Fibroblast of skin of left quadriceps (primary cell): ENCODE measurements around the gene SSBP2.

Experiments used
- DNase-seq, 2 experiments: peaks; one replicate each; pipeline ENCODE4 v3.0.0-alpha.2; 2013; ENCODE audit warnings: low read depth in 2 of 2

The SSBP2 gene

DNA sequence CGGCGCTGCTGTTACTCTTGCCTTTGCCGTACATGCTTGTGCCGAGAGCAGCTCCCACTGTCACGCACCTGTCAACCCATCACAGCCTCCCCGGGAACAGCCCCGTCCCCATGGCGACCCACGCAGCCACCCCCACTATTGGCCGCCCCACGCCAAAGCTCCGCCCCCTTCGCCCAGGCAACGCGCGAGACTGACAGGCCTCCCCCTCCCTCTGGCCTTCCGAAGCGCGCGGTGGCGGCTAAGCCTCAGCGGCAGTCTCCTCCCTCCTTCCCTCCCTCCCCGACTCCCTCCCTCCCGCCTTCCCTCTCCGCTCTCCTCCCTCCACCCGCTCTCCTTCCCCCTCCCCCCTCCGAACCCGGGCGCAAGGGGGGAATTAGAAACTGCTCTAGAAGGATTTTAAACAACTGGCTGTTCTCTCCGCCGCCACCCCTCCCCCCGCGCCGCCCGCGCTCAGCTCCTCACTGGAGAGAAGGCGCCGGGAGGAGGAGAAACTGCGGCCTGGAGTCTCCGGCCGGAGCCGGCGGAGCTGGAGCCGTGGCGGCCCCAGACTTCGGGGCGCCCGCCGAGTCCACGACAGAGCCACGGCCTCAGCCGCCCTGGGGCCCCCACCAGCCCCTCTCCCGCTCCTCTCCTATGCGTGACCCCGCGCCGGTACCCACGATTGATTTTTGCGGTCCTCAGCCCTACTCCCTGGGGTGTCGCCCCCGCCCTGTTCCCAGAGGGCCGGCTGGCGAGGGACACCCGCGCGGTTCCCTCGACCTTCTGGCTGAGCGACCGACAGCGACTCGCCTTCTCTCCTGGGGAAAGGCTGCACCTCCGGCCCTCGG, at the start of gene SSBP2:
SSBP2 (minus strand) TSS at position 89 of the 827 bp plus-strand sequence; CDS start at position 34, 55 bp downstream.
- peak; percentile 99 for DNase-seq

DNA sequence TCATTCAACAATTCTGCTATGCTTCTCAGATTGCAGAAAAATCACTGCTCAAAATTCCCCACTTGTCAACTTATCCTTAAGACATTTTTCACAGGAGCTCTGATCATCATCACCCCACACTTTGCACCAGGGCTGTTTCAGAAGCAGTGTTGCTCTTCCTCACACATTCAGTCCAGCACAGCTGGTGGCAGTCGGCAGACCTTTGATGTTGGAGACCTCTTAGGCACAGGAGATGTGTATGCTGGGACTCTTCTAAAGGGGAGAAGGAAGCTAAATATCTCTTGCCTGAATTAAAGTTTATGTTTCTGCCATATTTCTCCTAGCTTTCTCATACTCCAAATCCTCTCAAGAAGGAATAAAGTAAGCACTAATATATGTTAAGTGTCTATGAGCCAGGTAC, 44.8 kb upstream of the SSBP2 start:
- DNase-seq: no peak

DNA sequence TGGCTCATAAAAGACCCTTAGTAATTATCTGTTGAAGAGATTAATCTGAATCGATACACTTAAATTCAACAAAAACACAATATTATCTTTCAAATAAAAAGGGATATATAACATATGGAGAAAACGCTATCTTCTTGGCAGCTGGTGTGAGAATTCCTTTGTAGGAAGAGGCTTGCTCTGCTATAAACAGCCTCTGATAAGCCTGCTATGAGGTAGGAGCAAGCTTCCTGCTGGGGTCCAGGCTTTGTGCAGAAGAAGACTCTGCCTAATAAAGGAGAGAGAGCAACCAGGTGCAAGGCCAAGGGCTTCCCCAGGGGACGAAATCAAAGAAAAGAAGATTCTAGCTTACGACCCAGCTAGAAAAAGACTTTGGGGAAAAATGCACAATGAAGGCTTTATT, 43.3 kb upstream of the SSBP2 start:
- DNase-seq: no peak

DNA sequence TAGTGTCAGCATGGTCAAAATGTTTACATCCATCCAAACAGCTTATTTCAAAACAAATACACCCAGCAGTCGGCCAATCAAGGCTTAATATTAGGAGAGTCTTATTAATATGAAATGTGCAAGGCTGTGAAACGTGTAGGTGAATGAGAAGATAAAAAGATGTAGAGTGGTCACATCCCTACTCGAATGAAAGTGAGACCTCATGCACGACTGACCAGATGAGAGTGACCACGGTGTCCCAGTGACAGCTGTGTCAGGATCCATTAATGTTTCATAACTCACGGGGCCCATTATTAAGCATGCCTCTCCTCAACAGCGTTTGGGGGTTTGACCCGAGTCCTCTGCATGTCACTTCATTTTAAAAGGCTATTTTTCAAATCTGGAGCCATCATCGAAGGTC, 39.4 kb upstream of the SSBP2 start:
- DNase-seq: no peak

DNA sequence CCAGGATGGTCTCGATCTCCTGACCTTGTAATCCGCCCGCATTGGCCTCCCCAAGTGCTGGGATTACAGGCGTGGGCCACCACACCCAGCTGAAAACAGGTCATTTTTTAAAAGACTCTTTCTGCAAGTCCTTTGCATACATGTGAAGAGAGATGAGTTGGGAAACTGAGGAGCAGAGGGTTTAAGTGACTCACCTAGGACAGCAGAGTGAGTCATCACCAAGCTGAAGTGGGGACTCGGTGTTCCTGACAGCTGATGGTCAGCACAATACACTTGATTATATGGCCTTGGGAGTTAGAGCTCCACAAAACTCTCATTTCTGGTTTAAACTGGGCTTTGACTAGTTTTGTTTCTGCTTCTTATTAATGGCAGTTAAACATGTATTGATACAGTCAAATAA, 38.1 kb upstream of the SSBP2 start:
- DNase-seq: no peak

DNA sequence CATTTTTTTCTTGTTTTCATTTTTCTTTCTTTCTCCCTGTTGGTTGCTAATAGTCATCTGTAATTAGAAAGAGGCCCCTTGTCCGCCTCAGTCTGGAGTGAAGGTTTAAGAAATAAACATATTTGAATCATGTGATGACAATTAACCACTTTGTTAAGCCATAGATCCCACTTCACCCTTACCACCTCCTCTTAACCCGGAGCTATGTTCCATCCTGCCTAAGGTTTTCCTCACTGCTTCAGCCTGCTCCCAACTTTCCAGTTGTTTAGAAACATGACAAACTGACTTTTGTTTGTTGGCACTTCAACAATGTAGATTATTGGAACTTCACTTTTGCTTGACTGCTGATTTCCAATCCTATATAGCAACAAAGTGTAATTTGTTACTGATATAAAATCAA, 37.4 kb upstream of the SSBP2 start:
- DNase-seq: no peak

DNA sequence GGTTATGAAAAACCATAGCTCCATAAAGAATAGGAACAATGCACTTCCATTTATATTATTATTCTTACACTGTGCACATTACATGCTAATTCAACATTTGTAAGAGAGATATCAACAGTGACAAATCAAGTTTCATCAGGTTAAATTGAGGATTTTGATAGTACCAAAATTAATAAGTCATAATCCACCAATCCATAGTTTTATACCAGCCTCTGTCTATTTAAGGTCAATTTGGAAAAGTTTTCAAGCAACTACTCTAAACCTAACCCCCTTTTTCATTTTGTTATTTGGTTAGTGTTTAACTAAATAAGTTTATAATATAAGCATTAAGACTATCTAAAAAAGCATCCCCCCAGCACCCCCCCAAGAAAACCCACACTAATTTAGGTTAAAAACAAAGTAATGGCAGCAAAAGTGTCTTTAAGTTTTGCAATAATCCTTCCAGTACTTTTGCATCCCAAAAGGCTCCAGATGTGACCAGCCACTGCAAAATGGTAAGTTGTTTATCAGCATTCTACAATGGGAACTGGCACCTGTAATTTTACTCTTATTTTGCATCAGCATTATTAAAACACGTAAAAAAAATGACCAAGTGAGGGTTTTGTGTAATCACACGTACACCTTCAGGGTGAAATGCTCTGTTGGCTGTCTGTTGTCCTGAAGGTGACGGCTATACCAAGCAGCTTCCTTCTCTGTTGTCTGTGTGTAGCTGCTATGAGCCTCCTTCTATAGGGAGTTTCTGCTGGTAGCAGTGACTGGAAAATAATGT, 36.8 kb upstream of the SSBP2 start:
- peak; percentile 77 to 80 for DNase-seq

DNA sequence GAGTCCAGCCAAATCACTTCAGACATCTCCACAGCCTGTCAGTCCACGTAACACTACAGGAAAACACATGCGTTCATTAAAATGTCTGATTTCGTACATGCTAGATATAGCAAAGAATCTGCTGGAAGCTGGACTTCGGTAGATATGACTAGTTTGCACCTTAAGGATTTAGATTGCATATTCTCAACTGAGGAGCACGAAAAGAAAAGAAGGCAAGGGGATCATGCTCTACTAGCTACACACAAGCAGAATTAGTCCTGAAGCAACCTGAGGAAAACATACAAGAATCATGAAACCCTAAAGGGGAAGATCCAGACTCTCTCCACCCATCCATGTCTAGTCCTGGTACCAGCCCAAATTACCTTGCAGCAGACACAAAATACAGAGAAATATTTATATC, 36.1 kb upstream of the SSBP2 start:
- DNase-seq: no peak

DNA sequence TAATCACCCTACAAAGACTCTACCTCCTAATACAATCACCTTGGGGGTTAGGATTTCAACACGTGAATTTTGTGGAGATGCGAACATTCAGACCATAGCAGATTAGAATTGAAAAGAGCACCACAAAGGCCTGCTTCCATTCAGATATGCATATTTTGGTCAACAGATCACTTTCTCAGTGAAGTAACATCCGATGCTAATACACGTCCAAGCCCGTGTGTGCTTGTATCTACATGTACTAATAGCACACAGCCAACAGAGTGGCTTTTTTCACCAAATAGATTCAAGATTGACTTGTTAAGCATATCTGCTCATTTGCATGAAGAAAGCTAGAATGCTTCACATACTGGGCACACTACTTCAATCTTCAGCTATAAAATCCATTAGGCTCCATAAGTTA, 35.6 kb upstream of the SSBP2 start:
- no peak for DNase-seq

DNA sequence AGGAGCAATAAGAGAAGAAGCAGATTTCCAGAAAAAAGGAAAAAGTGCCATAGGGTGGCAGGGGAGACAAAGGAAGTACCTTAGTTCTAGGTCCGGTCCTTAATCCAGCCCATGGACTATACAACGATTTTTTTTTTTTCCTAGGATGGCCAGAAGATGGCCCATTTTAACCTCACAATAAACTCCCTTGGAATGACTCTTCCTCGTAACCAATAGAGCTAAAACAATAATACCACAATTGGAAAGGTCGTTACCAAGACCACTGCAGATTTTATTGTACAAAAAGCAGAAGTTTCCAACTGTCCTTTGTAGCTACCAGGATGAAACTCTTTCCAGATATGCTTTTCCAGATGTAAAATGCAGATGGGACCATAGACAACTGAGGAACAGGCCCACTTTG, 34.4 kb upstream of the SSBP2 start:
- no peak for DNase-seq

DNA sequence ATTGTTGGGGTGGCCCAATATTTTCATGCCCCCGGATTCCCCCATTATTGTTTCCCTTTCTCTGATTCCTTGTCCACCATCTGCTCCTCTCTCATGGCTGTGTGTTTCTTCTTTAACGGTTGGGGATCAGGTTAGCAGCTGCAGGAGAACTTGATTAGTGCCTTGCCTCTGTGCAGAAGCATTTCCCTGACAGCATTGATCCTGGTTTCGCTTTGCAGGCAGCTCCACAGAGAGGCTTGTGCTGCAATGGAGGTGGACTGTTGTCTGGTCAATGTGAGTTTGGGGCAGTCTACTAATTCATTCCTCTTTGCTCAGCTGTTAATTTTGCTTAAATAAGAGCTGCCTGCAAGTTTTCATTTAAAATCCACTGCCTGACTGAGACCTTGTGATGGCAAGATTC, 32.5 kb upstream of the SSBP2 start:
- no peak for DNase-seq

DNA sequence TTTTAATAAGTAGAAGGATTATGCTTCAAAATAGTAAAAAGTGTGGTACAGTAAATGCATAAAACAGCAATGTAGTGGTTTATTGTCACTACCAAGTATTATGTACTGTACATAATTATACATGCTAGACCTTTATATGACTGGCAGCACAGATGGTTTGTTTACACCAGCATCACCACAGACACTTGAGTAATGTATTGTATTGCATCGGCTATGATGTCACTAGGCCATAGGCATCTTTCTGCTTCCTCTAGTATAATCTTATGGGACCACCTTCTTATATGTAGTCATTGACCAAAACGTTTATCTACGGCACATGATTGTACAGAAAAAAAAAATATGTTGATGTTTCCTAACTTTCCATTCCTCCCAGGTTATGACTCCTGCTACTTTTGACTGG, 31.9 kb upstream of the SSBP2 start:
- no peak for DNase-seq

DNA sequence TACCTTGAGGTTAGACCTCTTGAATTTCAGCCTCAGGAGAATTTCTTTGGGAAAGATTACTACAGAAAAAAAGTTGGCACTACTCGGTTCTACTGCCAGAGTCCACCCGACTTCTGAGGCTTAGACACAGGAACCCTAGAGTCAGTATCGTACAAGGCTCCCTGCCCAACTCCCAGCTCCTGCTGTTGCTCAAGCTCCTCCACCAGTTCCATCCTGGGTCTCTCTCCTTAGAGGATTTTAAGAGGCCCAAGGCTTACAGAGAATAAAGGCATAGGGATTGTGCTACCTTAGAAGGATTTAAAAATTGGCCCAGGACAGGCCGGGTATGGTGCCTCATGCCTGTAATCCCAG, 29.0 kb upstream of the SSBP2 start:
- no peak for DNase-seq

DNA sequence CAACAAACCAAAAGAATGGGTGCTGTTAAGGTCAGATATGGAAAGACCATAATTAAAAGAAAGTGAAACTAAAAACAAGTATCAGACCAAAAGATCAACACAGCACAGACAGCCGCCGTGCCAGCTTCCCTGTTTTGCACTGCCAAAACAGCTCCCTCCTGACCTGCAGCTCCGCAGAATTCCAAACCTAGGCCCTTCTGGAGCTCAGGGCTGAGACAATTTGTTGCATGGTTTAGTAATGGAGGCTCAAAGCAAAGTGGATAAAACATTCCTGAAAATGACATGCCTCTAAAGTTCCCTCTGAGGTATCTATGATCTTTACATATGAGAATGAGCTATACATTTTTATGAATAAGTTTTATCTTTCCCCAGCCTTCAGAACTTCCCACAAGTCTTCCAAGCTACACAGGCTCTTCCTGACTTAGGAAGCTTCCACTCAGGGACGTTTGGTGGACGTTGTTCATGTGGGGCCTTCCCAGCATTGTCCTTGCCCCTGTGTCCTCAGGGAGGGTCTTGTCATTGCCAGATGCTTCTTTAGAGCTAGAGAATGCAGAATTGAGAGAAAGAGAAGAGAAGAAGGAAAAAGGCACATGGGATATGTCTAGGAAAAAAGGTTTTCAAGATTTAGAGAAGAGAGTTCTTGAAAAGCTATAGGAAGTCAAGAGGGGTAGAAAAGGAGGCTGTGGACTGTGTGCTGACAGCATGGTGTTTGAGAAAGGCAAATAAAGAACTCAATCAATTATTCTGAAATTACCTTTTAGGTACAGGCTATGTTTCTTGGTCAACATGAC, 28.4 kb upstream of the SSBP2 start:
- DNase-seq: no peak

DNA sequence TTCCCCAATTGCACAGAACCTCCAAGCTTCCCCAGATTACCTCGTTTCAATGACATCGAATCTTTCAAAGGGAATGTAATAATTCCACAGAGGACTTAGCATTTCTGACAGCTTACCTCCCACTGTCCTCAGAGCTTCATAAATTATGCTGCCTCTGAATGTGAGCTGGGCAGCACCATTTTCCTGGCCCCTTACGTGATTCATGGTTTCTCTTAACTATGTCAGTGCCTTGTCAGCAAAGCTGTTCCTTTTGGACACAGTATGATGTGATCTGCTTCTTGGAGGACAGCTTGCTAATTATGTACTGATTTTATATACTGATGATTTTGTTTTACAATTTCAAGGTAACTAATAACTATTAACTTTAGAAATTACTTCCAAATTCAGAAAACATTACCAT, 27.7 kb upstream of the SSBP2 start:
- peak; percentile 53 to 54 for DNase-seq

DNA sequence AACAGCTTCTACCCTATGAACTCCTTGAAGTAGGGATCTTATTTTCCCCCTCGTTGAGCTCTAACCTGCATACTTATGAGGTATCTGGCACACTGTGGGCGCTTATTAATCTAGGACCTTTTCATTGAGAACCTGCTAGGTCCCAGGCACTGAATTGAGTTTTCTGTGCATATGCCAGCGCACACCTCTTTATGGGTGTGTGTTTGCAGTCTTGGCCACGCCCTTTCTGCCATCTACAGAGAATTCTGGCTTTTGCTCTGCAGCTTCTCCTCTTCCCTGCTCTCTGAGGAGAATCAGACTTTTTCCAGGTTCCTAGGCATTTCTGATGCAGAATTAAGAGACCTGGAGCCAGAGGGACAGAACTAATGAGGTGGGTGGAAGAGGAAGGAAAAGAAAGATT, 25.4 kb upstream of the SSBP2 start:
- no peak for DNase-seq

DNA sequence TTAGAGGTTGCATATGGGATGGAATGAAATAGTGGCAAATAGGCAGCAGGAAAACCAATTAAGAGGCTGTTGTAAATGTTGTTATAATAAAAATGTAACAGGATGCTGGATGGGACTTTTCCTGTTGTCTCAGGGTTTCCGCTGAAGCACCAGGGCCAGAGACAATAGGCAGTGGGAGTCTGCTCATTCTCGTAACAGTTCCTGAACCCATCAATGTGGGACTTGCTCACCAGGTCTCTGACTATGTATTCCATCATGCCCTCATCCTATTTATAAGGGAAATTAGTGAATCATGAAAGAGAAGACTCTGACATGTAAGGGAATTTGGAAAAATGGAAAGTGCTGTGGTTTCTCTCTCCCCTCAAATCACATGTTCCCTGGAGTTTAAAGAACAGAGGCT, 23.5 kb upstream of the SSBP2 start:
- DNase-seq: no peak

DNA sequence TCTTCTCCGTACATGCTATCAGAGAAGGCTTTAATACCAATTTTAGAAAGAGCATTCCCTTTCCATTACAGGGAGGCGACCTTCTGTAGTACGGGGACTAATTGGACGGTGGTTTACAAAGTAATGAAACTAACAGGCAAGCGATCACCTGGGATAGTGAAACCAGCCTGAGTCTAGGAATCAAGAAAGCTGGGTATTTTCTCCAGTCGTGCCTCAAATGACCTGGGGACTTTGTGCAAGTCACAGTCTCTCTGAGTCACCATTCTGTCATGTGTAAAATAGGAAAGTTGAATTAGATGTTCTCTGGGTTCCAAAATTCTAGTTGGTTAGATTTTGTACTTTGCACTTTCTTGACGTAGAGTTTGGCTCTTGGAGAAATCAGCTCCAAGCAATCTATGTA, 22.7 kb upstream of the SSBP2 start:
- DNase-seq: no peak

DNA sequence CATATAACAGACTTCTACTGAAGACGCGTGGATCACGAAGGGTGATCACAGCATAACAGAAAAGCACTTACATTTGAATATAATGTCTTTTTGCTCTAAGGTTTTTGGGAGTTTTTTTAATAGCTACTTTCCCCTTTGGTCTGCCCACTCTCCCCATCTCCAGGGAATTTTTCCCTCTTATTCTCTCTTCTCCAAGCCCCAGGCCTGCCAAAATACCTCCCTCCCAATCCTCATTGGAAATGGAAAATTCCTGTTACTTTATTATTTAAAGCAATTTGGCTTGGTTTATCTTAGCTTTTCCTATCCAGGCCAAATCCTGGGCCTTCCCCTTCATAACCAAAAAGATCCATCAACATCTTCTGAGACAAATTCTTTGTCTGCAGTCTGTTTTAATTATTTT, 22.3 kb upstream of the SSBP2 start:
- no peak for DNase-seq

DNA sequence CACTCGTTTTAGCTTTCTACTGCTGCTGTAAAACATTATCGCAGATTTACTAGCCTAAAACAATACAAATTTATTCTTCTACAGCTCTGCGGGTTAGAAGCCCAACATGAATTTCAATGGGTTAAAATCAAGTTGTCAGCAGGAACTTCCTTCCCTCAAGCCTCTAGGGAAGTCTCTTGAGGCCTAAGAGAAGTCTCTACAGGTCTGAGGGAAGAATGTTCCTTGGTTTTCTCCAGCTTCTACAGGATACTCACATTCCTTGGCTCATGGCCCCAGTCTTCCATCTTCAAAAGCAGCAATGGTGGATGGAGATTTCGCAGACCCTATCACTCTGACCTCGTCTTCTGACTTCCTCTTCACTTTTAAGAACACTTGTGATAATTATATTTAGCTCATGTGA, 21.6 kb upstream of the SSBP2 start:
- DNase-seq: no peak

DNA sequence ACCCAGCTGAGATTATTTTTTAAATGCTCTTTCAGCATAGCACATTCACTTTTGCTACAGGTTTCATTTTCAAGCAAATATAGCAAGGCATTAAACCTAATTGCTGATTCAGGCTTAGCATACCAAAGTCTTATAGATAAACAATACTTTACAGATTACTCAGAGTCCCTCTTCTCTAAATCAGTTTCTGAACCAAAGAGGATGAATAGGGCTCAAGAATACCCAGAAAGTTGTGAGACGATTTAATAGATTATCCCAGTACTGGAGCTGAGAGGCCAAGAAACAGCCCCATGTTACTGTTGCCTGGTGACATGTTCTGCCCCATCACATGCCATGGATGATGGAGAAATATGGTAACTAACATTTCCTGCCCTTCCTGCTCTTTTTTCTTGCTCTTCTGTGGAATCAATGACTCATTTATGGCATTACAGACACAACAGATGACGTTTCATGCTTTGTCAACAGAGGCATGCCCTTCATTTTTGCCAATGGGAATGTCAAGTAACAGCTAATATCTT, 18.1 kb upstream of the SSBP2 start:
- peak; percentile 64 for DNase-seq

DNA sequence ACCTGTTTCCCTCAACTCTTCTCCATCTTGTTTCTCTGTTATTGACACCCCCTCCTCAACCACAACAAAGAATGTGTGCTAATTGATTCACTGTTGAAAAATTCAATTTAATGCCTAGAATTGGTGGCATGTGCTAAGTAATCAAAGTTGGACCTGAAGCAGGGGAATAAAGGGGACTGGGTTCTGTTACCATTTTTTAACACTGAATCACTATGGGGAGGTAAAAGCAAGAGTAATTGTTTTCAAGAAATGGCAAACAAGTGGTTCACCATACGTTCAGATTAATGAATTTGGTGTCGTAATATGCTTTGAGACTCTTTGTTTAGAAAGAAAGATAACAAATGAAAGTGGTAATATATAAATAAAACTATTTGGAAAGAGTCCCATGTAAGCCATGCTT, 17.0 kb upstream of the SSBP2 start:
- DNase-seq: no peak
